T-helper 22 cell (primary cell): ENCODE results near the gene WFDC10A.
"Not testable (repeated sequence)": the region's sequence is repeated elsewhere in the genome, so short reads cannot be mapped to it uniquely, and the experiment has no call there.

Experiments
- DNase-seq: peaks from one replicate; pipeline ENCODE4 v3.0.0-alpha.2; 2020; ENCODE audit warnings: low read depth

Gene WFDC10A

GRCh38 chr20:45629496-45630100 lies at the start of gene WFDC10A:
Gene WFDC10A (plus strand): TSS chr20:45629739. CDS start chr20:45629814, 75 bp downstream.
- DNase-seq, result no peak

GRCh38 chr20:45581702-45582101 lies 47.8 kb upstream of the WFDC10A start:
- no peak for DNase-seq

DNA sequence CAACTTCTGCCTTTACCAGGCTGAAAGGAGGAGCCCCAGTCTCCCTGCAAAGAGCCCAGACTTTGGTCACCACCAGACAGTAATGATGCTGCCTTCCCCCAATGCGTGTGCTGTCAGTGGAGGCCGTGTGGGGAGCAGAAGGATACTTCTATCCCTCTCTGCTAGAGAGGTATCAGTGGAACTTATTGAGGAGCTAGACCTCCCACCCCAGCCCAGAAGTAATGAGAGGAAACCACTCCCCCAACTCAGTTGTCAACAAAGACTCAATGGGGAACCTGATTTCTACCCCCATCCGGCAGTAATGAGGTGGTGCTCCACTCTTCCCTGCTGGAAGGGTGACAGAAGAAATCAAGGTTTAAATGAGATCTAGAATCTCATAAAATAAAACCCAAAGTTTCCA lies 46.0 kb upstream of the WFDC10A start:
- DNase-seq, result no peak

GRCh38 chr20:45584294-45584693 lies 45.2 kb upstream of the WFDC10A start:
- not testable (repeated sequence) for DNase-seq

GRCh38 chr20:45585986-45586385 lies 43.6 kb upstream of the WFDC10A start:
- DNase-seq, result not testable (repeated sequence)

DNA sequence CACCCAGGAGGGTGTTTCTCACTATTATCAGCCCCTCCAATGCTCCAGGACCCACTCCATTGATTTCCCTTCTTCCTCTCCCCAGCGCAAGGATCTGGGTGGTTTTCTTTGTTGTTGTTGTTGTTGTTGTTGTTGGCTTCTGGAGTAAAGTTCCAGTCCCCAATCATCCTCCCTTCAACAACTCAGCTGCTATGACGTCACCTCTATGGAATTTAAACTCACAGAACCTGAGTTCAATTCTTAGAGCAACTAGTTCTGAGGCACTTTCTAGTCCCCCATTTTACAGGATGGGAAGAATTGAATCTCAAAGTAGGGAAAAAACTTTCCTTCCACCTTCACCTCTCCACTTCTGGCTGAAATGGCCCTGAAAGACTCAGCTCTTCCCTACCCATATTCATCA lies 40.7 kb upstream of the WFDC10A start:
- DNase-seq, result no peak

- no peak for DNase-seq
Observed at GRCh38 chr20:45589725-45590124, 39.8 kb upstream of the WFDC10A start.

- no peak for DNase-seq
Observed at GRCh38 chr20:45592574-45593189, 36.9 kb upstream of the WFDC10A start.

DNA sequence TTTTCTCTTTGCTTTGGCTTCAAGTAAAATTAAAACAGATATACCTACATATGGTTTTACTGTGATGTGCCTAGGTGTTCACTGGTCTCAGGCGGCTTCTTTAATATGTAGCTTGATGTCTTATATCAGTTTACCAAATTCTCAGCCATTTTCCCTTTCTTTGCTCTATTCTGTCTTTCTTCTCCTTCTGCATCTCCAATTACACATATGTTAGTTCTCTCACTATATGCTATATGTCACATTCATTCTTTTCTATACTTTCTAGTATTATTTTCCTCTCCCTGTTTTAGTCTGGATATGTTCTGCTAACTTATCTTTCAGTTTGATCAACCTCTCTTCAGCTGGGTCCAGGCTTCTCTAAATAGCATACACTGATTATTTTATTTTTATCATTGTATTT lies 36.0 kb upstream of the WFDC10A start:
- no peak for DNase-seq

DNA sequence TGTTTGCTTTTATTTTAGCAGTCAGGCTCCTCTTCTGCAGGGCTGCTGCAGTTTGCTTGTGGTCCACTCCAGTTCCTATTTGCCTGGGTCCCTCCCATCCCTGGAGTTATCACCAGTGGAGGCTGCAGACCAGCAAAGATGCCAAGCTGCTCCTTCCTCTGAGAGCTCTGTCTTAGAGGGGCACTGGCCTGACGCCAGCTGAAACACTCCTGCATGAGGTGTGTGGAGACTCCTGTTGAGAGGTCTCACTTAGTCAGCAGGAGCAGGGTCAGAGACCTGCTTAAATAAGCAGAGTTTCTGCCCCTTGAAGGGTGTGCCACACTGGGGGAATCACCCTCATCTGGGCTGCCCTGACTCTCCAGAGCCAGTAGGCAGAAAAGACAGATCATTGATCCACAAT lies 34.3 kb upstream of the WFDC10A start:
- no peak for DNase-seq

- DNase-seq, result no peak
Observed at GRCh38 chr20:45607810-45608209, 21.7 kb upstream of the WFDC10A start.

DNA sequence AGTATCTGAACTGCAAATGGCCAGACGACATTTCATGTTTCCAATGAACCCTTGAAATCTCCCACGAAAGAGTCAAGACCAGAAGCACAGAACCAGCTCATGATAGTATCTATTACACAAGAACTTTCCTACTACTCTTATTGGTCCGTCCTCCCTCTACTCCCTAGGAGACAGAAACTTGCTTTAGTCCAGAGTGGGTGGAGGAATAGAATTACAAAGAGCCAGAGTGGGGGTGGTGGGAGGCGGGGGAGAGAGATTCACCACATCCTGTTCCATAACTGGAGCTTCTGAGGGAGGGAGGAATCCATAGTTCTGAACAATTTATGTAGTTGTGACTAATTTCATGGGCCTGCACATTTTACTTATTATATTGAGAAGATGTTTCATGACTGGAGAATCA lies 18.5 kb upstream of the WFDC10A start:
- no peak for DNase-seq

DNA sequence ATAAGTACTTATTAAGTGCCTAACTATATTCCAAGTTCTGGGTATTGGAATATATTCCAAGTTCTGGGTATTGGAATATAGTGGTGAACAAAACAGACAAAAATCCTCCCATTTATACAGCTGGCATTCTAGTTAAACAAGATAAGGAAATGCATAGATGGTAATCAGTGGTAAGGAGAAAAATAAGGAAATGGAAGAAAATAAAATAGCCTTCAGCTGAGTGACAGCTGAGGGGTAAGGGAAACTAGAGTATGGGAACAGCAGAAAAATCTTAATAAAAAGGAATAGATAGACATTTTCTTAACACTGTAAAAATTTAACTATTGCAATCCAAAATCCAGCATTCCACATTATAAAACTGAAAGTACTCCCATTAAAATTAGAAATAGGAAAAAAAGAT lies 17.2 kb upstream of the WFDC10A start:
- DNase-seq, result no peak

DNA sequence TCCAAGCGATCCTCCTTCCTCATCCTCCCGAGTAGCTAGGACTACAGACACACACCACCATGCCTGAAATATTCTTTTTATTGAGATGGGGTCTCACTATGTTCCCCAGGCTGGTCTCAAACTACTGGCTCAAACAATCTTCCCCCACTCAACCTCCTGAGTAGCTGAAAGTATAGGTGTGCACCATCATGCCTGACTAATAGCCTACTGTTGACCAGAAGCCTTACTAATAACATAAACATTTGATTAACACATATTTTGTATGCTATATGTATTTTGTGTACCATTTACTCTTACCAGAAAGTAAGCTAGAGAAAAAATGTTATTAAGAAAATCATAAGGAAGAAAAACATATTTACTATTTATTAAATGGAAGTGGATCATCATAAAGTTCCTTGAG lies 11.9 kb upstream of the WFDC10A start:
- no peak for DNase-seq

GRCh38 chr20:45621593-45621992 lies 7.9 kb upstream of the WFDC10A start:
- DNase-seq, result no peak

DNA sequence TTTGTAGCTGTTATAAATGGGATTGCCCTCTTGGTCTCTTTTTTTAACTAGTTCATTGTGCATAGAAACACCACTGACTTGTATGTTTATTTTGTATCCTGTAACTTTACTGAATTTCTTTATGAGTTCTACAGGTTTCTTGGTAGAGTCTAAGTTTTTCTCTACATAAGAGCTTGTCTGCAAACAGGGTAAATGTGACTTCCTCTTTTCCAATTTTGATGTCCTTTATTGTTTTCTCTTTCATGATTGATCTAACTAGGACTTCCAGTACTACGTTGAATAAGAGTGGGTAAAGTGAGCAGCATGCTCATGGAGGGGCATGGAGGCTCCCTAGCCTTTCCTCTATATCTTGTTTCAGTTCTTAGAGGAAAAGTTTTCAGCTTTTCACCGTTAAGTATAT lies 3.0 kb upstream of the WFDC10A start:
- DNase-seq, result no peak

GRCh38 chr20:45630371-45630770 lies 832 bp downstream of the WFDC10A start:
- DNase-seq, result no peak

DNA sequence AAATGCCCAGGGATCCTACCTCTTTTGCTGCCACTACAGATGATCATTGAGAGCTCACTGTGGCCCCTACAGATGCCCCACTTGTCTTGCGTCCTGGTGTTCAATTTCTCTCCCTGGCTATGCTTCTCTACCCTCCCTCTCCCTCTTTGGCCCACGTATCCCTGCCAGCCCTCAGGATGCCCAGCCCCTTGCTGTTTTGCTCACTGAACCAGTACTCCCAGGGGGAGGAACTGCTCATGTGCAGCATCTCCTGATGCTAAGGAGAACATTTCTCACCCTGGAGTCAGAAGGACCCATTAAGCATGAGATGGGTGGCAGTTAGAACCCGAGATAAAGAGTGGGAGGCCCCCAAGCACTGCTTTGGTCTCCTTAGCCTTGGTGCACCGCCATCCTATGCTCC lies 1.6 kb downstream of the WFDC10A start, which contains the start of gene WFDC9:
Gene WFDC9, minus strand, starts transcription at position 101 of the 400 bp plus-strand sequence. CDS start 21,103 bp downstream, outside the sequence.
- no peak for DNase-seq

DNA sequence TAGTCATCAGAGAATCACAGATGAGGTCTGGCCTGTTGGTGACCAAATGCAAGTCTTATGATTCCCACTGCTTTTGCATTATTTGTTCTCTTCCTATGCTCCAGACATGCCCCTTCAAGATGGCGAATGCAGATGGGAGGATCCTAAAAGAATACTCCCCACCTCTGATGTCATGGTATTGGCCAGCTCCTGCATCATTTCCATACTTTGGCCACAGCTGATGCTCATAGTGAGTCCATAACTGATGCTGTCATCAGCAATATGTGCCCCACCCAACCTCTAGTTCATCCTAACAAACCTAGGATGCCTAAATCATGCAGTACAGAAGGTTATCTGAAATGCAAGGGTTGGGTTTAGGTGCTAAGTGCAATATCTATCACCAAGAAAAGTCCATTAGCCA lies 7.0 kb downstream of the WFDC10A start:
- no peak for DNase-seq

DNA sequence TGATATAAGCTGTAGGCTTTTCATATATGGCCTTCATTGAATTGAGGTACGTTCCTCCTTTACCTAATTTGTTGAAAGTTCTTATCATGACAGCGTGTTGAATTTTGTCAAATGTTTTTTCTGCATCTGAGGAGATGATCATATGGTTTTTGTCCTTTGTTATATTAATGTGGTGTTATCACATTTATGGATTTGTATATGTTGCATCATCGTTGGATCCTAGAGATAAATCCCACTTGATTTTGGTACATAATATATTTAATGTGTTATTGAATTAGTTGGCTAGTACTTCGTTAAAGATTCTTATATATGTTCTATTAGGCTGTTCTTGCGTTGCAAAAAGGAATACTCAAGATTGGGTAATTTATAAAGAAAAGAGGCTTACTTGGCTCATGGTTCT lies 10.1 kb downstream of the WFDC10A start:
- no peak for DNase-seq

DNA sequence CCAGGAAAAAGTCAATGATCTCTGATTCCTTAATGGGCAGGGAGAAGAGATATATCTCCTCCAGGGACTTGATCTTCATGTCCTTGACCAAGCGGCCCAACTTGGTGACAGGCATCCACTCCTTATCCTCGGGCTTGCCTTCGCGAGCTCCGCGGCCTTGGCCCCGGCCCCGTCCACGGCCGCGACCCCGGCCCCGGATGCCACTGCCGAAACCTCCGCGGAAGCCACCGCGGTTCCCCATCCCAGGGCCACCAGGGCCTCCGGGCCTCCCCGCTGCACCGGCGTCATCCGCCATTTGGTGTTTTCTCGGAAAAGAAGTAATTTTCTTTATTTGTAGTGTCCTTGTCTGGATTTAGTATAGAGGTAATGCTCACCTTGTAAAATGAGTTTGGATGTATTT lies 11.5 kb downstream of the WFDC10A start:
- not testable (repeated sequence) for DNase-seq

GRCh38 chr20:45645869-45646268 lies 16.3 kb downstream of the WFDC10A start:
- not testable (repeated sequence) for DNase-seq

DNA sequence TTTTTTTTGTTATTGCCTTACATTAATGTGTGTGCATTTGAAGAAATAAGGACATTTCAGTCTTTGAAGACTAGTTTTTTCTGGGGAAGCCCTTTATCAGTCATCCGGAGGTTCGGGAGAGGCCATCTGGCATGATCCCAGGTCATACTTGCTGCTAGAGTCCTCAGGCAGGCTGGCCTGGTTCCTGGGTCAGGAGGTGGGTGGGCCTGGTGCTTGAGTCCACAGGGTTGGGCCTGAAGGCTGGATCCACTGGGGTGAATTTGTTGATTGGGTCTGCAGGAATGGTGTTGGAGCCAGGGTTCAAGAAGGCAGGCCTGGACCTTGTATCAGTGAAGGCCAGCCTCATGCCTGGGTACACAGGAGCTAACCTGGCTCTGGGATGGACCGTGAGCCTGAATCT lies 17.3 kb downstream of the WFDC10A start:
- DNase-seq, result no peak

DNA sequence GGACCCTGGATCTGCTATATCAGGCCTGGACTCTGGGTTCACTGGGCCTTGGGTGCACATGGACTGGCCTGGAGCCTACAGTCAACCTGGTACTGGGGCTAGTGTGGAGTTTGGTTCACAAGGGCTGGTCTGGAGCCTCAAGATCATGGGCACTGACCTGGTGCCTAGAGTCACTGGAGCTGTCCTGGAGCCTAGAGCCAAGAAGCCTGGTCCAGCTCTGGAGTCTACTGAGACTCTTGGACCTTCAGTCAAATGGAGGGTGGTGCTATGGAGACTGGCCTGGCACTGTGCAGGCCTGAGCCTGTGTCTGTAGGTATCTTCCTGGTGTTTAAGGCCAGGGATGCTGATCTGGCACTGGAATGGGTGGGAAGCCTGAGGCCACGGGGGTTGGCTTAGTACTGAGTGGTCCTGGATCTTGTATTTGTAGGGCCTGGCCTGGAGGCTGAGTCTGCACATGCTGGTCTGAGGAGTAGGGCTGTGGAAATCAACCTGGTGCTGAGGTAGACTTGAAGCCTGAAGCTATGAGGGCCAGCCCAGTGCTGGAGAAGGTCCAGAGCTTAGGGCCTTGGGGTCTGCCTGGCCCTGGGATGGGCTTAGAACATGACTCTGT lies 18.0 kb downstream of the WFDC10A start:
- DNase-seq, result no peak
